Neural cell (in vitro differentiated cells): ENCODE data around the gene KRT33A. TPM values are rescaled to one million over a fixed set of nuclear protein-coding genes. Genes with fewer than 3 reads are reported as not detected.

Experiments used
- H2AFZ ChIP-seq: fragments of 200-600, 300-800 bp; sonication (generic), shearing (Covaris generic); 2 replicates; pipeline ENCODE4 v1.6.0; 2014; ENCODE audit warnings: low read depth, mild to moderate bottlenecking, antibody characterized with exemption, low read length, moderate library complexity
- H3F3A ChIP-seq: fragments of 200-600 bp; shearing (Covaris generic); 2 replicates; pipeline ENCODE4 v1.6.1; 2016; ENCODE audit warnings: mild to moderate bottlenecking, moderate library complexity, mixed read lengths, antibody characterized with exemption, low read length; ENCODE audit not compliant: insufficient read depth, poor library complexity, severe bottlenecking
- H3K27ac ChIP-seq: fragments of 200-600, 300-800 bp; sonication (generic), shearing (Covaris generic); 2 replicates; pipeline ENCODE4 v1.5.1; 2014; ENCODE audit warnings: mild to moderate bottlenecking, low read length, moderate library complexity
- H3K27me3 ChIP-seq: fragments of 300-800, 200-600 bp; sonication (generic), shearing (Covaris generic); 2 replicates; pipeline ENCODE4 v1.6.0; 2014; ENCODE audit warnings: mild to moderate bottlenecking, low read depth, low read length, moderate library complexity; ENCODE audit not compliant: insufficient read depth
- H3K36me3 ChIP-seq: fragments of 300-800, 200-600 bp; sonication (generic), shearing (Covaris generic); 2 replicates; pipeline ENCODE4 v1.5.1; 2014; ENCODE audit warnings: mild to moderate bottlenecking, antibody characterized with exemption, low read length, moderate library complexity; ENCODE audit not compliant: insufficient read depth
- H3K4me2 ChIP-seq: fragments of 300-800, 200-600 bp; sonication (generic), shearing (Covaris generic); 2 replicates; pipeline ENCODE4 v1.6.0; 2014; ENCODE audit warnings: mild to moderate bottlenecking, low read length
- H3K4me3 ChIP-seq: fragments of 300-800, 200-600 bp; sonication (generic), shearing (Covaris generic); 2 replicates; pipeline ENCODE4 v1.5.1; 2014; ENCODE audit warnings: mild to moderate bottlenecking, low read length, moderate library complexity
- H3K79me2 ChIP-seq: fragments of 200-600 bp; shearing (Covaris generic); replicated peaks from 2 replicates; pipeline ENCODE4 v1.6.0; 2014; ENCODE audit warnings: mild to moderate bottlenecking, low read length, moderate library complexity; ENCODE audit not compliant: insufficient read depth
- H3K9ac ChIP-seq: fragments of 300-800, 200-600 bp; sonication (generic), shearing (Covaris generic); 2 replicates; pipeline ENCODE4 v1.6.1; 2016; ENCODE audit warnings: mild to moderate bottlenecking, low read length, mixed read lengths
- H3K9me2 ChIP-seq: fragments of 200-600 bp; shearing (Covaris generic); 2 replicates; pipeline ENCODE4 v1.6.1; 2016; ENCODE audit warnings: mild to moderate bottlenecking, low read length, mixed read lengths; ENCODE audit not compliant: insufficient read depth
- H3K9me3 ChIP-seq: fragments of 200-600, 300-800 bp; sonication (generic), shearing (Covaris generic); 2 replicates; pipeline ENCODE4 v1.6.1; 2016; ENCODE audit warnings: mild to moderate bottlenecking, mixed run types, low read length, moderate library complexity, mixed read lengths
- H4K20me1 ChIP-seq: fragments of 200-600 bp; shearing (Covaris generic); 2 replicates; pipeline ENCODE4 v1.6.1; 2016; ENCODE audit warnings: mild to moderate bottlenecking, mixed run types; ENCODE audit not compliant: insufficient read depth
- EP300 ChIP-seq: fragments of 450-650 bp; conservative IDR thresholded peaks from 2 replicates; pipeline ENCODE4 v1.6.1; 2014; ENCODE audit warnings: antibody characterized with exemption, mild to moderate bottlenecking, moderate library complexity; ENCODE audit not compliant: poor library complexity, severe bottlenecking
- EZH2 ChIP-seq: fragments of 200-600, 300-800 bp; shearing (Covaris generic), sonication (generic); IDR thresholded peaks from 2 replicates; pipeline ENCODE4 v1.6.1; 2014; ENCODE audit warnings: antibody characterized with exemption, low read length, borderline replicate concordance, mild to moderate bottlenecking; ENCODE audit not compliant: insufficient read depth, poor library complexity, severe bottlenecking
- MXI1 ChIP-seq: fragments of 450-650 bp; conservative IDR thresholded peaks from 2 replicates; pipeline ENCODE4 v1.6.1; 2014; ENCODE audit warnings: antibody characterized with exemption, mild to moderate bottlenecking; ENCODE audit not compliant: poor library complexity, severe bottlenecking
- POLR2AphosphoS5 ChIP-seq: IDR thresholded peaks from 2 replicates; pipeline ENCODE4 v1.6.1; 2012
- RAD21 ChIP-seq: fragments of 450-650 bp; conservative IDR thresholded peaks from 2 replicates; pipeline ENCODE4 v1.6.1; 2014; ENCODE audit warnings: antibody characterized with exemption, mild to moderate bottlenecking, moderate library complexity
- REST ChIP-seq: IDR thresholded peaks from 2 replicates; pipeline ENCODE4 v1.6.1; 2012; ENCODE audit warnings: borderline replicate concordance
- SMC3 ChIP-seq: fragments of 450-650 bp; conservative IDR thresholded peaks from 2 replicates; pipeline ENCODE4 v1.6.1; 2014; ENCODE audit warnings: antibody characterized with exemption, mild to moderate bottlenecking, moderate library complexity; ENCODE audit not compliant: poor library complexity
- TAF1 ChIP-seq: IDR thresholded peaks from 2 replicates; pipeline ENCODE4 v1.6.1; 2012; ENCODE audit warnings: low read depth
- polyA plus RNA-seq: library from polyadenylated mRNA; depleted of rRNA; stranded (reverse); fragments of >200 nt; gene quantifications from 2 replicates; pipeline ENCODE4 v1.2.3, GENCODE V29; 2014
- TF ChIP-seq, protein P1 (sequence below): fragments of 450-650 bp; IDR thresholded peaks from 2 replicates; pipeline ENCODE4 v1.5.1; 2014; ENCODE audit warnings: antibody characterized with exemption, mild to moderate bottlenecking, moderate library complexity; ENCODE audit not compliant: poor library complexity, severe bottlenecking

Gene KRT33A
- polyA plus RNA-seq, 1 donor from 2014 or later = not detected

GRCh38 chr17:41333836-41334235 is 16.8 kb downstream of the KRT33A start:
- Histone ChIP-seq H3K9me3 (no peaks in the 10 kb centered on the region), H3F3A (no peaks in the 10 kb centered on the region), H3K4me2 (no peak overlapping the region), H3K9ac (no peak overlapping the region), H3K4me3 (no peak overlapping the region), H3K9me2 (no peaks in the 10 kb centered on the region), H4K20me1 (no peaks in the 10 kb centered on the region), H3K27me3 (no peaks in the 10 kb centered on the region), H3K36me3 (no peaks in the 10 kb centered on the region), H3K27ac (no peak overlapping the region), H2AFZ (no peak overlapping the region), H3K79me2 (no peaks in the 10 kb centered on the region)
- TF ChIP-seq REST (no peak), SMC3 (no peak), EZH2 (no peak), TAF1 (no peak), RAD21 (no peak), POLR2AphosphoS5 (no peak), MXI1 (no peak), EP300 (no peak)
- TF ChIP-seq, protein P1, sequence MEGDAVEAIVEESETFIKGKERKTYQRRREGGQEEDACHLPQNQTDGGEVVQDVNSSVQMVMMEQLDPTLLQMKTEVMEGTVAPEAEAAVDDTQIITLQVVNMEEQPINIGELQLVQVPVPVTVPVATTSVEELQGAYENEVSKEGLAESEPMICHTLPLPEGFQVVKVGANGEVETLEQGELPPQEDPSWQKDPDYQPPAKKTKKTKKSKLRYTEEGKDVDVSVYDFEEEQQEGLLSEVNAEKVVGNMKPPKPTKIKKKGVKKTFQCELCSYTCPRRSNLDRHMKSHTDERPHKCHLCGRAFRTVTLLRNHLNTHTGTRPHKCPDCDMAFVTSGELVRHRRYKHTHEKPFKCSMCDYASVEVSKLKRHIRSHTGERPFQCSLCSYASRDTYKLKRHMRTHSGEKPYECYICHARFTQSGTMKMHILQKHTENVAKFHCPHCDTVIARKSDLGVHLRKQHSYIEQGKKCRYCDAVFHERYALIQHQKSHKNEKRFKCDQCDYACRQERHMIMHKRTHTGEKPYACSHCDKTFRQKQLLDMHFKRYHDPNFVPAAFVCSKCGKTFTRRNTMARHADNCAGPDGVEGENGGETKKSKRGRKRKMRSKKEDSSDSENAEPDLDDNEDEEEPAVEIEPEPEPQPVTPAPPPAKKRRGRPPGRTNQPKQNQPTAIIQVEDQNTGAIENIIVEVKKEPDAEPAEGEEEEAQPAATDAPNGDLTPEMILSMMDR = no peak

DNA sequence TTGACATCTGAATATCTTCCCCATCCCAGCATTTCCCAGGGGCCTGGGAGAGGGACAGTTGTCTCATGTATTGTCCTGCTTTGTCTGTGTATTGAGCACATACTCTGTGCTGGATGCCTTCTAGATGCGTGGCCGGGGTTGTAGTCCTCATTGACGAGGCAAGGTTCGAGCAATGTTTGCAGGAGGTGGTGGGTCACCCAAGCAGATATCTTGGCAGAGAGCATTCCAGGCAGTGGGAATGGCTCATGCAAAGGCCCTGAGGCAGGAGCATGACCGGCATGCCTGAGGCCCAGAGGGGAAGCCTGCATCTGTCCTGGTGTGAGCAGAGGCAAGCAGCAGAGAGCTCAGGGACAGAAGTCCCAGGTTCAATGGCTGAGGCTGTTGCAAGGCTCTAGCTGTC is 17.5 kb downstream of the KRT33A start:
- Histone ChIP-seq H3F3A (no peaks in the 10 kb centered on the region), H3K4me2 (no peak overlapping the region), H3K27ac (no peak overlapping the region), H3K79me2 (no peaks in the 10 kb centered on the region), H3K4me3 (no peak overlapping the region), H3K9me3 (no peaks in the 10 kb centered on the region), H2AFZ (no peak overlapping the region), H3K9me2 (no peaks in the 10 kb centered on the region), H3K36me3 (no peaks in the 10 kb centered on the region), H4K20me1 (no peaks in the 10 kb centered on the region), H3K9ac (no peak overlapping the region), H3K27me3 (no peaks in the 10 kb centered on the region)
- TF ChIP-seq EZH2 (no peak), SMC3 (no peak), REST (no peak), TAF1 (no peak), RAD21 (no peak), POLR2AphosphoS5 (no peak), EP300 (no peak), MXI1 (no peak)
- TF ChIP-seq, protein P1 = no peak
